T-helper 2 cell (primary cell): ENCODE measurements around the gene TTR.

Experiments used
- DNase-seq, 5 experiments: peaks; one replicate each; pipeline versions ENCODE4 v3.0.0 to v3.0.0-alpha.2; 2012 to 2022

Gene TTR

GRCh38 chr18:31617031-31617717 is 25.5 kb downstream of the TTR start:
- DNase-seq, result no peak

DNA sequence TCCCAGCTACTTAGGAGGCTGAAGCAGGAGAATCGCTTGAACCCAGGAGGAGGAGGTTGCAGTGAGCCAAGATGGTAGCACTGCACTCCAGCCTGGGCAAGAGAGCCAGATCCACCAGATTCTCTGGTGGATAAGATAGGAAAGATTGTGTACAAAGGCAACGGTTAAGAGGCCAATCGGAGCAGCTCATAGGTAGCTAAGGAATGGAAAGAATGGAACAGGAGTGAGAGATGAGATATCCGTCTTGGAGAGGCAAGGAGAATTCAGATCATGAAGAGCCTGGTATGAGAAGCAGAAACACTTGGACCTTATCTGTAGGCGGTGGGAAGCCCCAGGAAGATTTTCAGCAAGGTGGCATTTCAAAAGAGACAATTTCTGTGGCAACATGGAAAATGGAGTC is 27.1 kb downstream of the TTR start:
- no peak for DNase-seq

DNA sequence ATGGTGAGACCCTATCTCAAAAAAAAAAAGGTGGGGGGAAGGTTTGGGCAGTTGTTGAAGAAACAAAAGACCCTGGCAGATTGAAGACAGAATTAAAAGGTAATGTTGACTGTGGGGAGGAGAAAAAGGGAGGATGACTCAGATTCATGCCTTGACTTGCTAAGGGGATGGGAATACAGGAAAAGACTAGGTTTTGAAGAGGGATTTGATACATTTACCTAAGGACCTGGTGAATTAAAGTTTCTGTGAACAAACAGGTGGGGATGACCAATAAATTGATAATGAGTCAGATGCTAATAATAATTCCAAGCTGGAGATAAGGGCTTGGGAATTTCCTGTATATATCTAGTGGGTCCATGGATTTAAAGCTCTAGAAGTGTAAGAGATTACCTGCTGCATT is 27.6 kb downstream of the TTR start:
- no peak for DNase-seq

DNA sequence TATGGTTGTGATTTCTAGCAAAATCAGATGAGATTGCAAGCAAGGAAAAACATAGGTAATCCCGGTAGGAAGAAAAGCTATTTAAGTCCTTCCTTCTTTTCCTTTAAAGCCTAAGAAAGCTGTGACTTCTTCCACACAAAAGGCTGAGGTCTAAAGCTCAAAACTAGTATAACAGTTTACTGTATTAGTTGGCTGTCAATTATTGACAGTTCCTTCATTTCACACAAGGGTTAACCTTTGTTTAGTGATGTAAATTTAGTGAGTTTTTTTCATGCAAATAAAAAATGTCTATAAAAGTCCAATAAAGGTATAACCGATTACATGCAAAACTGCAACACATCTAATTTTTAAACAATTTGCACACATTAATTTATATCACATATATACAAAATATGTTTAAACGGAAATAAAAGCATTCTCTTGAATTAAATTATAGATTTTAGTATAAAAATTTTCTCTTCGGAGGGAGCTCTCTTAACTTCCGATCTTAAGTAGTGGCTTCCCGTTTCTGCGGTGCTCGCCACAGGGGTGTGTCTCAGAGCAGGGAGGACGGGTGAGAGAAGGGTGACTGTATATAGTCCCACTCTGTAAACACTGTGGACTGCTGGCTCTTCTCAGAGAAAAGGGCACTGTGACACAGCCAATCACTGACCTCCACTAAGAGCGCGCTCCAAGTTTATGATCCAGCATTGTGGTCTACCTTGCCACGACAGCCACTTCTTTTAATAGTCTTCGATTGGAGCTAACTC is 33.4 kb downstream of the TTR start:
- DNase-seq, result no peak

- no peak for DNase-seq
Measured at GRCh38 chr18:31626409-31626808, 34.7 kb downstream of the TTR start.

DNA sequence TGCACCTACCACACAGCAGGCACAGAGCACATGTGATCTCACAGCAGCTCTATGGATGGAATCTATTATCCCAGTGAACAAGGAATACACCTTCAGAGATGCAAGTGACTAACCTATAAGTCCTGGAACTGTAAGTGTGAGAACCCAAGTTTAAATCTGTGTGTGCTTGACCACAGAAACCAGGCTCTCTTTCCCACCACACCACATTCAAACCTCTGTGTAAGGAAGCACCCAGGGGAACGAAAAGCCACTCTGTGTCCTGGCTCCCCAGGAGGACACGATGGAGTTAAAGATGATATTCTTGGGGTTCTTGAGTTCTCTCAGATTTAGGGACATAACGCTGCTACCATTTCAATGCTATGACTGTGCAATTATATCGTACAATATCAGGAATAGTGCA is 38.9 kb downstream of the TTR start:
- DNase-seq, result no peak

- no peak for DNase-seq
Measured at GRCh38 chr18:31631526-31631925, 39.8 kb downstream of the TTR start.

DNA sequence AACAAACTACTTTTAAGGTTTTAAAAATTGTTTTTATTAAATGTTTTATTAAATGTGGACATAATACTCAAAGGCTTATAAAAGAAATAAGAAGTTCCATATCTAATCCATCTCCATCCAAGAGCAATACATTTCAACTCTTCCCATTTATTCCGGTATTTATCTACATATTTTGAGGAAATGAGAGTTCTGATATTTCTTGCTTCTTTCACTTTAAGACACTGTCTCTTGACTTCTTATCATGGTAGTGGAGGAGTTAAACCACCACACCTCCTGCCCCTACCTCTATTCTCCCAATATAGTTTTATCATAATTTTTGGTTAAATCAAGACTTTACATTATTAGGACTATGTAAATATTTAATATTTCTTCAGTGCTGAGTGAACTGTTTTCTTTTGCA is 40.7 kb downstream of the TTR start:
- no peak for DNase-seq

GRCh38 chr18:31633392-31634330 is 42.0 kb downstream of the TTR start:
- DNase-seq, result no peak

DNA sequence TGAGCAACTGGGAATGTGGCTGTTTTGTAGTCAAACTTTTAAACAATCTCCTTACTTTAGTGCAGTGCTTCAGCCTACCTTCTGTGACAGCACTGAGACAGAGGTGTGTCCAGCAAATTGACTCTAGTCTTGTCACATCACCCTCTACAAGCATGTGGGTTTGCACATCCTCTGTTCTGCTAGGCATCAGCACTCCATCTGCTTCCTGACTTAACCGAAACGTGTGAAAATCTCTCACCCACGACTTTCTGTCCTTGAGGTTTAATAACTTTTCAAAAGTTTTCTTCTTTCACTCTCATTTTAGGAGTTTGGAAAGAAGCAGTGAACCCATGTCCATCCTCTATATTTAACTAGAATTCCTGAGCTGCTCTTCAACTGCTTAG is 42.6 kb downstream of the TTR start:
- peak in 1 of 5 experiments; percentile 75 for DNase-seq

GRCh38 chr18:31636387-31636786 is 44.7 kb downstream of the TTR start:
- DNase-seq, result no peak

- DNase-seq, result no peak
Measured at GRCh38 chr18:31637445-31637844, 45.8 kb downstream of the TTR start.

- DNase-seq, result no peak
Measured at GRCh38 chr18:31643003-31643402, 51.3 kb downstream of the TTR start.

- no peak for DNase-seq
Measured at GRCh38 chr18:31645411-31645810, 53.7 kb downstream of the TTR start.

DNA sequence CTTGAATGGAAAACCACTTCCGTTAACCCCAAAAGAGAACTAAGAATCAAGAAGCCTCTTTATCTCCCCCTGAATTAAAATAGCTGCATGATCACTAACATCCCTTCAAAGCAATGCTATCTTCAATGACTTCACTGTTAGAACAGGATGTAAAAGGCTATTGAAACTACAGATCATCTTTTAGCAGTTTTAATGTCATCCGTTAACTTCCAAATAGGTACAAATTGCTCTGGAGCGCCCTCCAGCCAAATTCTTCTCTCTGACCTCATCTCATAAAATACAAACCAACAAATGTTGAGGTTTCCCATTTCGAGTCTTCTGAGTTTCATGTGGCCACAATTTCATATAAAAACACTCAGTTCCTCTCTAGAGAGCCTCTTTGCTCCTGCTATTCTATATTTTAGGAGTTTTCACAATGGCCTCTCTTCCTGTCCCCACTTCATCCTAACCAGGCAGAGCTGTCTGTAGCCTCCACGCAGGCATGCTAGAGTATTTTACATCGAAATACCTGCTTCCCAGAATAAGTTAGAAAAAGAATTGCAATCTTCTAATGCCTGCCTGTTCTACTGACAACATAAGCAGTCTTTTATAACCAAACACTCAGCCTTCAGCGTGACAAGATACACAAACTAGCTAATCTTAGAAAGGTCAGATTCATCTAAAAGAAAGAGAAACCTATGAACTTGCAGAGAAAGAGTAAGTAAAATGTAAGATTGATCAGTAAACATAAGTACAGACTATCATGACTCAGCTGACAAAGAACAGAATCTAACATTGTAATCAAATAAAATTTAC is 54.9 kb downstream of the TTR start:
- DNase-seq, result peak in 1 of 5 experiments; percentile 21

DNA sequence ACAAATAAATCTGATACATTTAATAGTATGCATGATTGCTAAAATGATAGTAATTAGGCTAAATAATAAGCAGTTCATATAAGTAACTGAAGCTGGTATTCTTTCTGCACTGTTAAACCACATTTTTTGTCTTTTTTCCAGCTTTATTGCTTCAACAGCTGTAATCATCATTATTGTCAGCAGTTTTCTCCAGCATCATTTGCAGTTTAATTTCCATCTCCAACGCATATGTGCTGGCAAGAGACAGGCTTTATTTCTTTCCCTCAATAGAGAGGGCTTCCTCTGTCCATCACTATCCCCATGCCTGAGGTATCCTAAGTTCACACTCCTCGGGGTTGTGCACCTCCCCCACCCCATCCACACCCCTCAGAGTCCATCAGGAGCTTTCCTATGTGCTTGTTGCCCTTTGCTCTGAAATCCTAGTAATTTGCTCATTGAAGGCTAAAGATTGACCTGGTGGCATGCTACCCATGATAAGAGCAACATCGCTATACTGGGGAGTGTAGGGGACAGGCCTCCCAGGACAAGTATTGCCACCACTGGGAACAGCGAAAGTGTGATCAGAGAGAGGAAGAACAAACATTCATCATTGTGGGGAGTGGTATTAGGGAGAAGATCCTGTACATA is 55.6 kb downstream of the TTR start:
- DNase-seq, result no peak
